Kidney (tissue), 14 donors: Measurements from ENCODE around the gene PALLD. TPM values are rescaled to one million over a fixed set of nuclear protein-coding genes. Genes with fewer than 3 reads are reported as not detected.

ENCODE experiments used
- DNase-seq, 5 donors: peaks; one replicate each; pipeline ENCODE4 v3.0.0-alpha.2; 2013 to 2020
- FAIRE-seq: peaks from 2 replicates; lab custom pipeline; 2012; peaks lifted over from hg19 to GRCh38; lab: Jason Lieb, UNC
- H3K27ac ChIP-seq, 2 donors: one replicate each; pipeline ENCODE4 v1.7.0; 2013; ENCODE audit warnings: low read depth in 2 of 2, low read length in 2 of 2, inconsistent platforms in 1 of 2
- H3K27me3 ChIP-seq: one replicate; pipeline ENCODE4 v1.7.1; 2013; ENCODE audit warnings: low read length, inconsistent platforms; ENCODE audit not compliant: control insufficient read depth, insufficient read depth
- H3K36me3 ChIP-seq, 3 donors: one replicate each; pipeline versions ENCODE4 v1.7.0 to v1.7.1; 2013; ENCODE audit warnings: low read length in 3 of 3, control low read depth in 1 of 3, inconsistent platforms in 1 of 3; ENCODE audit not compliant: insufficient read depth in 3 of 3, control insufficient read depth in 2 of 3
- H3K4me1 ChIP-seq, 3 donors: one replicate each; pipeline versions ENCODE4 v1.7.0 to v1.7.1; 2013; ENCODE audit warnings: low read length in 3 of 3, inconsistent platforms in 1 of 3, low read depth in 1 of 3; ENCODE audit not compliant: control insufficient read depth in 2 of 3, insufficient read depth in 2 of 3
- H3K4me3 ChIP-seq, 3 donors: one replicate each; pipeline versions ENCODE4 v1.7.0 to v1.8.1; 2013; ENCODE audit warnings: low read length in 3 of 3, control low read depth in 1 of 3, inconsistent platforms in 1 of 3
- H3K9ac ChIP-seq, 3 donors: one replicate each; pipeline versions ENCODE4 v1.7.0 to v1.7.1; 2013; ENCODE audit warnings: low read length in 3 of 3, control low read depth in 1 of 3, inconsistent platforms in 1 of 3
- H3K9me3 ChIP-seq, 3 donors: one replicate each; pipeline versions ENCODE4 v1.7.0 to v1.7.1; 2013; ENCODE audit warnings: low read length in 3 of 3, control low read depth in 1 of 3, inconsistent platforms in 1 of 3; ENCODE audit not compliant: control insufficient read depth in 2 of 3, insufficient read depth in 1 of 3
- intact Hi-C: fragments of 100-400 bp; cut with DNase I; formaldehyde crosslinking; loops from one replicate; pipeline ENCODE4 v1.11.1; 2022
- polyA plus RNA-seq: library from polyadenylated mRNA; stranded (reverse); fragments of 350-450 nt; fragmentation: Illumina TruSeq; extraction: RNeasy Lipid Tissue Mini Kit (QIAGEN cat#74804); gene quantifications from one replicate; pipeline ENCODE4 v1.2.3, GENCODE V29; 2014; ENCODE audit warnings: low read depth, low replicate concordance; ENCODE audit not compliant: insufficient read depth
- total RNA-seq: library from RNA; stranded (reverse); fragmentation: NEBNext Ultra II Directional; extraction: Animal tissue kit (Norgen Biotek cat#: 25700); gene quantifications from one replicate; pipeline ENCODE4 v1.2.1, GENCODE V29; 2021
- TF ChIP-seq, protein P1 (sequence below): IDR thresholded peaks from 3 replicates; pipeline ENCODE4 v1.5.1; 2012; ENCODE audit warnings: mild to moderate bottlenecking, moderate library complexity, borderline replicate concordance; ENCODE audit not compliant: insufficient read depth; ENCODE audit errors: extremely low read depth
- donor health status: control.
- donor health status: control.
- donor health status: control.
- donor health status: control.
- donor health status: control.
- donor health status: DM: yes; HTN: yes; CAD: no.
- donor health status: Normal renal cell carcinoma (clear cell type).

PALLD gene
- total and polyA plus RNA-seq, 2 donors from 2014 or later = 43.4 to 120 TPM

DNA sequence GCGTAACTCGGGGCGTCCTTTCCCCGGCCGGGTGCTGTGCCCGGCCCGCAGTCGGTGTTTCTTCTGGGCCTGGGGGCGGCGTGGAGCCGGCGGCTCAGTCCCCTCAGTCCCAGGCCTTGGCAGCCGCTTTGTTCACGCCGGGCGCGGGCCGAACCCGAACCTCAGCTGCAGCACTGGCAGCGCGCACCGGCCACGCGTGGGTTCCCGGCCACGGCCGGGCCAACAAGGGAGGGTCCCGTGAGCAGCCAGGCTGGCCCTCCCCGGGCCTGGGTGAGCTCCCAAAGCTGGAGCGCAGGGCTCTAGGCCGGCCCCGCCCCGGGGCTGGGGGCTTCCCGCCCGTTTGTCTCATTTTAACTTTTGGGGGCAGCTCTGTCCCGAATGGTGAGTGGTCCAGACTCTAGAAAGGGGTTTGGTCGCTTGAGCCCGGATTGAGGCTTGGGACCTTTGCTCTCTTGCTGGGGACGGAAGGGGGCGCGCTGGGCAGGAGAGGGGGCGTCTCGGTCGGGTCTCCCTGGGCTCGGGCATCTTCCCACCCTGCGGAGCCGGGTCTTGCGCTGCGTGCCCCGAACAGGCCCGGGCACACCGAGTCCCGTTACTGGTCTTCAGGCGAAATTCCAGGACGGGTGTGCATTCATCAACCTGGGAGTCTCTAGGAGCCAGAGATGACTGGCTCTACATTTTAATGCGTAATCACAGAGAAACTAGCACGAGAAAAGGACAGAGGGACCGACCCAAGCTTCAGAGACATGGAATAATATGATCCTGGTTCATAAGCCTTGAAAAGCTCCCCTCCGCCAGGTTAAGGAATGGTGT is 336.1 kb downstream of the PALLD start:
- no peaks in the 10 kb centered on the region for H3K27me3 ChIP-seq
- peak overlapping the region; percentile 50 to 86 (median 82) for H3K9ac ChIP-seq
- H3K27ac ChIP-seq = peak overlapping the region; percentile 79 to 93
- intact Hi-C loops = no loop called here
- FAIRE-seq (no peak), DNase-seq (peak; percentile 62 to 87 (median 72))
- peaks cover 0 to 2% (median 2%) of the 10 kb centered on the region in 3 donors for H3K4me1 ChIP-seq
- TF ChIP-seq, protein P1, sequence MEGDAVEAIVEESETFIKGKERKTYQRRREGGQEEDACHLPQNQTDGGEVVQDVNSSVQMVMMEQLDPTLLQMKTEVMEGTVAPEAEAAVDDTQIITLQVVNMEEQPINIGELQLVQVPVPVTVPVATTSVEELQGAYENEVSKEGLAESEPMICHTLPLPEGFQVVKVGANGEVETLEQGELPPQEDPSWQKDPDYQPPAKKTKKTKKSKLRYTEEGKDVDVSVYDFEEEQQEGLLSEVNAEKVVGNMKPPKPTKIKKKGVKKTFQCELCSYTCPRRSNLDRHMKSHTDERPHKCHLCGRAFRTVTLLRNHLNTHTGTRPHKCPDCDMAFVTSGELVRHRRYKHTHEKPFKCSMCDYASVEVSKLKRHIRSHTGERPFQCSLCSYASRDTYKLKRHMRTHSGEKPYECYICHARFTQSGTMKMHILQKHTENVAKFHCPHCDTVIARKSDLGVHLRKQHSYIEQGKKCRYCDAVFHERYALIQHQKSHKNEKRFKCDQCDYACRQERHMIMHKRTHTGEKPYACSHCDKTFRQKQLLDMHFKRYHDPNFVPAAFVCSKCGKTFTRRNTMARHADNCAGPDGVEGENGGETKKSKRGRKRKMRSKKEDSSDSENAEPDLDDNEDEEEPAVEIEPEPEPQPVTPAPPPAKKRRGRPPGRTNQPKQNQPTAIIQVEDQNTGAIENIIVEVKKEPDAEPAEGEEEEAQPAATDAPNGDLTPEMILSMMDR = no peak
- no peaks in the 10 kb centered on the region for H3K36me3 ChIP-seq
- H3K9me3 ChIP-seq = no peaks in the 10 kb centered on the region
- peak overlapping the region; percentile 70 to 74 (median 73) for H3K4me3 ChIP-seq

DNA sequence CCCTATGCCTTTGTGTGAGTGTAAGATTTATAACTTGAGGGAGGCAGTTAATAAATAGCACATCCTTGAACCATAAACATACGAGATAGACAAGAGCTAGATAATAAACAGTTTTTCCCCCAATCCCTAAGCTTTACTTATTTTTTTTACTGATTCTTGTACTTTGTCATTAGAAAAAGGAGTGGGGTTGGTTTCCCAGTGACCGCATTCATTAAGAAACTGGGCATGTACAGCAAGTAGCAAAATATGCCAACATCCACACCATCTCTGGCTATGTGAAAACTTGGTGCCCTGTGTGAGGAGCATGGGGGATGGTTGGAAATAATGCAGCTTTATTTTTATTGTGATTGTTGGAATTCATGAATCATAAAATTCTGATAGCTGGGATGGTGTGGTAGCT is 337.0 kb downstream of the PALLD start:
- Histone ChIP-seq H3K36me3 (no peaks in the 10 kb centered on the region), H3K4me3 (peak overlapping the region in 2 of 3 donors; percentile 73 to 74), H3K4me1 (peaks cover 0 to 2% (median 2%) of the 10 kb centered on the region in 3 donors), H3K27ac (peak overlapping the region; percentile 6 to 93), H3K9ac (peak overlapping the region in 1 of 3 donors; percentile 82), H3K27me3 (no peaks in the 10 kb centered on the region), H3K9me3 (no peaks in the 10 kb centered on the region)
- TF ChIP-seq, protein P1 = no peak
- FAIRE-seq (no peak), DNase-seq (no peak)
- intact Hi-C loops = no loop called here

DNA sequence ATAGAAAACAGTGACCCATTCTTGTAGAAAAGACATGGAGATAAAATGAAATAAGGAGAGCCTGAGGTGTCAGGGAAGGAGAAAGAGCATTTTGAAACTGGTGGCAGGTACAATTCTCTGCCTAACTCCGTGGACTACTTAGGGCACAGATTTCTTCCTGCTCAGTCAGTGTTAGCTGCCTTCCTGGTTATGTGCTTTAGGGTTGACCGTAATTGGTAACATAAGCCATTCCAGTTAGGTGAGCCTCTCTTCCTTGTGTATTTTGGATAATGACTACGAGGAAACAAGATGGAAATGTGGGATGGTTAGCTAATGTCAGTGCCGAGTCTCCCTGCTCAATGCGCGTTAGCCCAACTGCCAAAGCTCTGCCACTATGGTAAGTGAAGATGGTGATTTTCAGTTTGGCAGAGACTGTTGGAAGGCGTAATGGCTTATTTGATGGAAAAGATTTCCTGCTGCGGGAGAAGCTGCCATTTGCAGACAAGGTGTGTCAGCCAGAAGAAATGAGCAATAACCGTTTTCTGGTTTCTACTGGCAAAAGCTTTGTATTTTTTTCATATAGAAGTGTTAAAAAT is 339.1 kb downstream of the PALLD start:
- H3K4me1 ChIP-seq = peaks cover 0 to 2% (median 2%) of the 10 kb centered on the region in 3 donors
- intact Hi-C loops = no loop called here
- H3K27ac ChIP-seq = peak overlapping the region in 1 of 2 donors; percentile 38

More for the DNA sequence above, 339.1 kb downstream of the PALLD start:
- TF ChIP-seq, protein P1 = no peak
- Histone ChIP-seq H3K9ac (no peak overlapping the region), H3K27me3 (no peaks in the 10 kb centered on the region), H3K36me3 (no peaks in the 10 kb centered on the region), H3K4me3 (no peak overlapping the region), H3K9me3 (no peaks in the 10 kb centered on the region)
- DNase-seq = no peak
- FAIRE-seq = no peak
